ENCODE data around the gene PADI6. TPM values are rescaled to one million over a fixed set of nuclear protein-coding genes. Genes with fewer than 3 reads are reported as not detected.

Gene PADI6
- polyA plus RNA-seq, 1 donor: not detected

DNA sequence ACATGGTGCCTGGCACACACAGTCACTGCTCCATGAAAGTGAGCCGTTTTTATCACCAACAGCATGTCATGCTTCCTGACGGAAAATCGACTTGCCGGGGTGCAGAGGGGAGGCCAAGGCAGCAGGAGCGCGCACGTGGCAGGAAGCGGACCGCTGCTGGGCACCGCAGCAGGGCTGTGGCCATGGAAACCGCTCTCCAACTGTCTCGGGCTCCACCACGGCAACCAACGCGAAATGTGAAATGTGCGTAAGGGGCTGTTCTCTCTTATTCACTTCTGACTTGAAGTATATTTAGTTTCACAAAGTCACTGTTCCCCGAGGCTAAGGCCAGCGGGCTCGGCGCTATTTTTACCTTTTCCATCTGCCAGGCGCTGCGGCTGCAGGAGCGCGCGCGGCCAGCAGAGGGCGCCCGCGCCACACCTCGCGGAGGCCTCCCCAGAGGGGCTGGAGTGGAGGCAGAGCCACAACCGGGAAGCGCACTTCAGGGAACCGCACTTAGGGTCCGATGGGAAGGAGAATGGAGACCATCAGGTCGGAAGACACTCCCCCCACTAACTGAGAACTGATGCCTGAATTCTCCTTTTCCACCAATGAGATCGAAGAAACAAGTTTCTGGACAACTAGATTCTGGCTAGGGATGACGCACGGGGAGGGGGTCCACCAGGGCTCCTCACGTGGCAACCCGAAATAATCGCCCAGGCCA is 47.8 kb downstream of the PADI6 start:
- peak; percentile 29 to 40 for DNase-seq
- Histone ChIP-seq H3K9me3 (ENCODE audit: control insufficient read depth, low read depth, low read length) (peaks cover 3% of the 10 kb centered on the region), H3K27ac (ENCODE audit: low read length) (no peak overlapping the region), H3K4me1 (ENCODE audit: control insufficient read depth, insufficient read depth, low read length) (no peaks in the 10 kb centered on the region), H3K36me3 (ENCODE audit: control insufficient read depth, insufficient read depth, low read length) (peaks cover 81% of the 10 kb centered on the region), H3K4me3 (ENCODE audit: low read length) (no peak overlapping the region), H3K27me3 (ENCODE audit: control insufficient read depth, insufficient read depth, low read length) (no peaks in the 10 kb centered on the region)
- no CpG with 5 or more reads among the region's 42 CpGs for WGBS (ENCODE audit: insufficient coverage, low lambda C conversion rate)

DNA sequence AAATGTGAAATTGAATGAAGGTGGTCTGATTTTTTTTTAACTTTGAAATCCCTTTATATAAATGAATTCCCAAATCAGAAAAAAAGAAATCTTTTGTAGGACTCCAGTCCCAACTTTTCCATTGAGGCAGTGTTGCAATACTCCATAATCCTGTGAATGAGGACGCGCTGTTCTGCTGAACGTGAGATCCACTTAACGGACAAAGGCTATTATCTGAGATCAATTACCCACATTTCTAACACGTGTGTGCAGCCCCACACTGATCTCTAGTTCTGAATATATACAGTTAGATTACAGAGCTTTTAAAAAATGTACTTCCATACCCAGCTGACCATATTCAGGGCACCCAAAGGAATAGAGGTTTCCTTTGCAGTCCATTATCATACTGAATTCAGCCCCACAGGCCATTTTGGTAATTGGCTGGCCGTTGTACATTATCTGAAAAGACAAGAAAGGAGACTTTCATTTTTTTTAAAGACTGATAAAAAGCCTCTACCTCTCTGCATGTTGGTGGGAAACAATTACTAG is 48.5 kb downstream of the PADI6 start:
- no peaks in the 10 kb centered on the region for H3K4me1 ChIP-seq (ENCODE audit: control insufficient read depth, insufficient read depth, low read length)
- no peaks in the 10 kb centered on the region for H3K27me3 ChIP-seq (ENCODE audit: control insufficient read depth, insufficient read depth, low read length)
- H3K36me3 ChIP-seq (ENCODE audit: control insufficient read depth, insufficient read depth, low read length): peaks cover 81% of the 10 kb centered on the region
- peaks cover 3% of the 10 kb centered on the region for H3K9me3 ChIP-seq (ENCODE audit: control insufficient read depth, low read depth, low read length)
- H3K27ac ChIP-seq (ENCODE audit: low read length): no peak overlapping the region
- no peak for DNase-seq
- 87% methylated on average over 3 of the region's 6 CpGs for WGBS (ENCODE audit: insufficient coverage, low lambda C conversion rate)
- H3K4me3 ChIP-seq (ENCODE audit: low read length): no peak overlapping the region

DNA sequence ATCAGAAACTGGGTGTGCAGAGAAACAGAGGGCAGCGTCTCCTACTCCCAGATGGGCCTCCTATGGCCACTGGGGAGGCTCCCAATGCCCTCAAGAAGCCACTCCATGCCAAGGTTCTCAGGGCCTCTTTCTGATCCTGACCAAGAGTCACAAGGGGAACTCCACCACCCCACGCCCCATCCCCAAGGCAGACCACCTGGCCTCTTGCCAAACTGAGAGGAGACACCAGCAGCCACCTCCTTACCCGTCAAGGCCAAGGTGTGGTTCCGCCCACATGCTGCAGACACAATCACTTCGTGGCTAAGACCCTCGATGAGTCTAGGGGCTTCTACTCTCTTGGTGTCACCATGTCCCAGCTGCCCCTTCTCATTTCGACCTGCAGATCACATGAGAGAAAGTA is 50.5 kb downstream of the PADI6 start:
- WGBS (ENCODE audit: insufficient coverage, low lambda C conversion rate): no CpG with 5 or more reads among the region's 7 CpGs
- H3K27ac ChIP-seq (ENCODE audit: low read length): no peak overlapping the region
- H3K9me3 ChIP-seq (ENCODE audit: control insufficient read depth, low read depth, low read length): peaks cover 3% of the 10 kb centered on the region
- H3K36me3 ChIP-seq (ENCODE audit: control insufficient read depth, insufficient read depth, low read length): peaks cover 80% of the 10 kb centered on the region
- no peaks in the 10 kb centered on the region for H3K27me3 ChIP-seq (ENCODE audit: control insufficient read depth, insufficient read depth, low read length)
- H3K4me3 ChIP-seq (ENCODE audit: low read length): no peak overlapping the region
- no peaks in the 10 kb centered on the region for H3K4me1 ChIP-seq (ENCODE audit: control insufficient read depth, insufficient read depth, low read length)
- DNase-seq: no peak

- peaks cover 3% of the 10 kb centered on the region for H3K9me3 ChIP-seq (ENCODE audit: control insufficient read depth, low read depth, low read length)
- H3K4me3 ChIP-seq (ENCODE audit: low read length): no peak overlapping the region
- H3K27me3 ChIP-seq (ENCODE audit: control insufficient read depth, insufficient read depth, low read length): no peaks in the 10 kb centered on the region
- DNase-seq: peak in 1 of 2 donors; percentile 15
- WGBS (ENCODE audit: insufficient coverage, low lambda C conversion rate): no CpG with 5 or more reads among the region's 13 CpGs
- H3K27ac ChIP-seq (ENCODE audit: low read length): no peak overlapping the region
- no peaks in the 10 kb centered on the region for H3K4me1 ChIP-seq (ENCODE audit: control insufficient read depth, insufficient read depth, low read length)
- H3K36me3 ChIP-seq (ENCODE audit: control insufficient read depth, insufficient read depth, low read length): peaks cover 84% of the 10 kb centered on the region
These were observed 51.8 kb downstream of the PADI6 start for GRCh38 chr1:17423781-17424245.

- no peaks in the 10 kb centered on the region for H3K4me1 ChIP-seq (ENCODE audit: control insufficient read depth, insufficient read depth, low read length)
- no peak overlapping the region for H3K27ac ChIP-seq (ENCODE audit: low read length)
- no peak overlapping the region for H3K4me3 ChIP-seq (ENCODE audit: low read length)
- H3K9me3 ChIP-seq (ENCODE audit: control insufficient read depth, low read depth, low read length): no peaks in the 10 kb centered on the region
- no peaks in the 10 kb centered on the region for H3K27me3 ChIP-seq (ENCODE audit: control insufficient read depth, insufficient read depth, low read length)
- no peak for DNase-seq
- WGBS (ENCODE audit: insufficient coverage, low lambda C conversion rate): no CpG with 5 or more reads among the region's 18 CpGs
- peaks cover 73% of the 10 kb centered on the region for H3K36me3 ChIP-seq (ENCODE audit: control insufficient read depth, insufficient read depth, low read length)
These were observed 54.0 kb downstream of the PADI6 start for GRCh38 chr1:17425806-17426600.

DNA sequence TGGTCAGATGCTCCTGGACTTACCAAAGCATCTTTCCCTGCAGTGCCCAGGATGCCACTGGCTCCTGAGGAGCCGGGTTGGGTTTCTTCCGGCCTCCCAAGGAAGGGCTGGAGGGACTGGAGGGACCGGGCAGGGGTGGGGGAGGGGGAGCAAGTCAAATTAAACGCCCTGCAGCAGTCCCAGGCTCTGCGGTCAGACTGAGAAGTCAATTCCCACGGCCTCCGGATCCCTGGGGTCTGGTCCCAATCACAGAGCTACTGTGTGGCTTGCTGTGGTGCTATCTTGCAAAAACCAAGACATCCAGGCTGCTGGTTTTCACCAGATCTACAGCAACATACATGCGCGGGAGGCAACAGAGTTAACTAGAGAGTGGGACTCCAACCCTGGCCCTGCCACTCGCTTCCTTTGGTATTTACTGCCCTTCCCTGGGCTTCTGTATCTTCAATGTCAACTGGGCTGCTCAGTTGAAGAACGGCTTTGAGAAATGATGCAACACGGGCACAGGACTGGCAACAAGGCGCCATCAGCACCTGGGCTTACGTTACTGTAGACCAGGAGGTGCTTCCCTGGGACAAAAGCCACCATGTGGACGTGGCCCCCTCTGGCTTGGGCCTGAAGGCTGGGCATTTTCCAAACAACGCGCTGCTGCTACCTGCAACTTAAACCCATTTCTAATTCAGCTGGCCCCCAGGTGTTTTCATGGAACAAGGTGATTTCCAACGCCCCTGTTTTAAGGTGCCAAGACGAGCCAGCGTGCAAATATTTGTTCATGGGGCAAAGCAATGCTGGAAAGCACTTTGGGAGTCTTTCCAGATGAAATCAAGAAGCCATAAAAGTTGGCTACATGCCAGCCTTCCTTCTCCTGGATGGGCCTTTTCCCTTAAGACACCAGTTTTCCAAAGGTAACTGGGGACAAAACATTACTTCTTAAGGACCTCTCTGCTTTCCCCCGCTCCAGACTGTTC is 56.0 kb downstream of the PADI6 start:
- Histone ChIP-seq H3K4me1 (ENCODE audit: control insufficient read depth, insufficient read depth, low read length) (no peaks in the 10 kb centered on the region), H3K4me3 (ENCODE audit: low read length) (no peak overlapping the region), H3K27me3 (ENCODE audit: control insufficient read depth, insufficient read depth, low read length) (no peaks in the 10 kb centered on the region), H3K9me3 (ENCODE audit: control insufficient read depth, low read depth, low read length) (no peaks in the 10 kb centered on the region), H3K27ac (ENCODE audit: low read length) (no peak overlapping the region), H3K36me3 (ENCODE audit: control insufficient read depth, insufficient read depth, low read length) (peaks cover 70% of the 10 kb centered on the region)
- no peak for DNase-seq
- WGBS (ENCODE audit: insufficient coverage, low lambda C conversion rate): no CpG with 5 or more reads among the region's 21 CpGs

DNA sequence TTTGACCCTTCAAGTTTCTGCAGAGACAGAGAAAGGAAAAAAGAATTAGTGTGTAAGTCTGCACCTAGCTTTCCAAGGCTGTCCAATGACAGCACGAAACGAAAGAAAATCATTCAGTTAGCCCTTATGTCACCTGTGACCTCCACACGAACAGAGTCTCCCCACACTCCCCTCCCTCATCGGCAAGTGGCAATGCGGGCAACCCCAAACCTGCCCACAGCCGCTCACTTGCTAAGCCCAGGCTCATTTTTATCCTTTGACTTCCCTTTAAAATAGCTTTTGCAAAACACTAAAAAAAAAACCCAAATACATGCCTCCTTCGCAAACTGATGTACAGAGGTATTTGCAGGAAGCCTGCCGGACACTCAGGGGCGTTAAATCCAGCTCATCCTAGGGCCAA is 57.2 kb downstream of the PADI6 start:
- DNase-seq: no peak
- H3K36me3 ChIP-seq (ENCODE audit: control insufficient read depth, insufficient read depth, low read length): peaks cover 67% of the 10 kb centered on the region
- H3K4me1 ChIP-seq (ENCODE audit: control insufficient read depth, insufficient read depth, low read length): no peaks in the 10 kb centered on the region
- WGBS (ENCODE audit: insufficient coverage, low lambda C conversion rate): no CpG with 5 or more reads among the region's 9 CpGs
- no peaks in the 10 kb centered on the region for H3K27me3 ChIP-seq (ENCODE audit: control insufficient read depth, insufficient read depth, low read length)
- H3K9me3 ChIP-seq (ENCODE audit: control insufficient read depth, low read depth, low read length): no peaks in the 10 kb centered on the region
- H3K27ac ChIP-seq (ENCODE audit: low read length): no peak overlapping the region
- no peak overlapping the region for H3K4me3 ChIP-seq (ENCODE audit: low read length)

DNA sequence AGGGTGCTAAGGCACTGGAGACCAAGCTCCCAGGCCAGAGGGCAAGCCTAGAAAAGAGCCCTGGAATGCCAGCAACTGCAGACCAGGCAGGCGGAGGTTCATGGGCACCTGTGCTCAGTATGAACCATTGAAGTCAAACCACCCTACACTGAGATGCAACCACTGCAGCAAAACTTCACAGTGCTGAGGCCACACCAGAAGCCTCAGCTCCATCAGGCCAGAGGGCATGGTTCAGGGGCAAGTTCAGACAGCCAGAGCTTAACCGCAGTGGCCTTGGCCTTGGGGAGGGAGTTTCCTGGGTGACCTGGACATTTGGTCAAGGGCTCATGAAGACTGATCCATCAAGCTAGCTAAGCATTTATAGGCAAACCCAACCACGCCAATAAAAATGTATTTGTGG is 60.4 kb downstream of the PADI6 start:
- no CpG with 5 or more reads among the region's 3 CpGs for WGBS (ENCODE audit: insufficient coverage, low lambda C conversion rate)
- H3K9me3 ChIP-seq (ENCODE audit: control insufficient read depth, low read depth, low read length): no peaks in the 10 kb centered on the region
- H3K27ac ChIP-seq (ENCODE audit: low read length): no peak overlapping the region
- no peak for DNase-seq
- no peak overlapping the region for H3K4me3 ChIP-seq (ENCODE audit: low read length)
- no peaks in the 10 kb centered on the region for H3K27me3 ChIP-seq (ENCODE audit: control insufficient read depth, insufficient read depth, low read length)
- peaks cover 47% of the 10 kb centered on the region for H3K36me3 ChIP-seq (ENCODE audit: control insufficient read depth, insufficient read depth, low read length)
- H3K4me1 ChIP-seq (ENCODE audit: control insufficient read depth, insufficient read depth, low read length): no peaks in the 10 kb centered on the region

GRCh38 chr1:17433261-17433660 is 61.3 kb downstream of the PADI6 start:
- Histone ChIP-seq H3K4me3 (ENCODE audit: low read length) (no peak overlapping the region), H3K36me3 (ENCODE audit: control insufficient read depth, insufficient read depth, low read length) (peaks cover 39% of the 10 kb centered on the region), H3K27ac (ENCODE audit: low read length) (no peak overlapping the region), H3K4me1 (ENCODE audit: control insufficient read depth, insufficient read depth, low read length) (no peaks in the 10 kb centered on the region), H3K27me3 (ENCODE audit: control insufficient read depth, insufficient read depth, low read length) (no peaks in the 10 kb centered on the region), H3K9me3 (ENCODE audit: control insufficient read depth, low read depth, low read length) (no peaks in the 10 kb centered on the region)
- no CpG with 5 or more reads among the region's 13 CpGs for WGBS (ENCODE audit: insufficient coverage, low lambda C conversion rate)
- no peak for DNase-seq

GRCh38 chr1:17434016-17434415 is 62.0 kb downstream of the PADI6 start:
- DNase-seq: no peak
- WGBS (ENCODE audit: insufficient coverage, low lambda C conversion rate): no CpG with 5 or more reads among the region's 3 CpGs
- H3K27me3 ChIP-seq (ENCODE audit: control insufficient read depth, insufficient read depth, low read length): no peaks in the 10 kb centered on the region
- no peak overlapping the region for H3K4me3 ChIP-seq (ENCODE audit: low read length)
- no peak overlapping the region for H3K27ac ChIP-seq (ENCODE audit: low read length)
- H3K4me1 ChIP-seq (ENCODE audit: control insufficient read depth, insufficient read depth, low read length): no peaks in the 10 kb centered on the region
- H3K9me3 ChIP-seq (ENCODE audit: control insufficient read depth, low read depth, low read length): no peaks in the 10 kb centered on the region
- peaks cover 31% of the 10 kb centered on the region for H3K36me3 ChIP-seq (ENCODE audit: control insufficient read depth, insufficient read depth, low read length)
